ENCODE measurements around the gene CCNL1.
"Not testable (repeated sequence)": the region's sequence is repeated elsewhere in the genome, so short reads cannot be mapped to it uniquely, and the experiment has no call there.

CCNL1 gene

DNA sequence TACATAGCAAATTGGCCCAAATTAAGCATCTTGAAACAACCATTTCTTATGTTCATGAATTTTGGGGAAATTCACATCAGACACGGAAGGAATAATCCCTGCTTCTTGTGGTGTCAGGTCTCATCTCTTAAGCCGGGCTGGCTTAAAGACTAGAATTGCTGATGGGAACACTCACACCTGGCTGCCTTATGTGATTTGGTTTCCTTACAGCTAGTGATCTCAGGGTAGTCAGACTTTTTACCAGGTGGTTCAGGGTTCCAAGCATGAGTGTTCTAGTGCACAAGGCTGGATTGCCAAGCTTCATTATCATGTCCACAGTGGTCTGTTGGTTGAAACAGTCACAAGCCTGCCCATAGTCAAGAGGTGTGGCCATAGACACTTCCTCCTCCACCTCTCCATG lies 20.3 kb upstream of the CCNL1 start:
- no peak overlapping the region for H3K27ac ChIP-seq (ENCODE audit: low read depth, low read length, poor library complexity, severe bottlenecking)
- 0 out of 2 replicates have a peak, but pooled peaks cover 3% of the 10 kb centered on the region for H3F3A ChIP-seq (ENCODE audit: insufficient read depth, low read length)
- H3K9ac ChIP-seq (ENCODE audit: low read length), result no peak overlapping the region
- peaks cover 15% of the 10 kb centered on the region for H3K9me3 ChIP-seq (ENCODE audit: low read length)
- H3K4me3 ChIP-seq (ENCODE audit: low read depth, low read length, poor library complexity, severe bottlenecking), result no peak overlapping the region
- no peaks in the 10 kb centered on the region for H3K27me3 ChIP-seq (ENCODE audit: insufficient read depth, low read length)
- H3K9me2 ChIP-seq (ENCODE audit: low read depth, low read length), result no peaks in the 10 kb centered on the region
- H2AFZ ChIP-seq (ENCODE audit: low read length), result no peak overlapping the region
- H3K4me2 ChIP-seq (ENCODE audit: low read length), result no peak overlapping the region
- H4K20me1 ChIP-seq (ENCODE audit: insufficient read depth, low read length), result no peaks in the 10 kb centered on the region
- peaks cover 10% of the 10 kb centered on the region for H3K4me1 ChIP-seq (ENCODE audit: insufficient read depth, low read length, severe bottlenecking)
- H3K36me3 ChIP-seq (ENCODE audit: insufficient read depth, low read length), result peaks cover 17% of the 10 kb centered on the region
- no peak for TF ChIP-seq CTCF (IDR thresholded peaks at IDR 0.05; ENCODE audit: low read length)
- no peak for TF ChIP-seq EZH2 (IDR thresholded peaks at IDR 0.05; ENCODE audit: borderline replicate concordance, low read length)
- peaks cover 25% of the 10 kb centered on the region for H3K79me2 ChIP-seq (ENCODE audit: insufficient read depth, low read length)

DNA sequence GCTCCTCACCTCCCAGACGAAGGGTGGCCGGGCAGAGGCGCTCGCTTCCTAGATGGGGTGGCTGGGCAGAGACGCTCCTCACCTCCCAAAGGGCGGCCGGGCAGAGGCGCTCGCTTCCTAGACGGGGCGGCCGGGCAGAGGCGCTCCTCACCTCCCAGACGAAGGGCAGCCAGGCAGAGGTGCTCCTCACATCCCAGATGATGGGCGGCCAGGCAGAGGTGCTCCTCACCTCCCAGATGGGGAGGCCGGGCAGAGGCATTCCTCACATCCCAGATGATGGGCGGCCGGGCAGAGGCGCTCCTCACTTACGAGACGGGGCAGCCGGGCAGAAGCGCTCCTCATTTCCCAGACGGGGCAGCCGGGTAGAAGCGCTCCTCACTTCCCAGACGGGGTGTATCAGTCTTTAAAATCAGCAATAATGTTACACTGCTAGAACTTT lies 19.4 kb upstream of the CCNL1 start:
- Histone ChIP-seq H3K9me2 (ENCODE audit: low read depth, low read length) (no peaks in the 10 kb centered on the region), H3K4me2 (ENCODE audit: low read length) (no peak overlapping the region), H3K4me1 (ENCODE audit: insufficient read depth, low read length, severe bottlenecking) (peaks cover 12% of the 10 kb centered on the region), H3K79me2 (ENCODE audit: insufficient read depth, low read length) (peaks cover 25% of the 10 kb centered on the region), H3K4me3 (ENCODE audit: low read depth, low read length, poor library complexity, severe bottlenecking) (no peak overlapping the region), H3K36me3 (ENCODE audit: insufficient read depth, low read length) (peaks cover 13% of the 10 kb centered on the region), H4K20me1 (ENCODE audit: insufficient read depth, low read length) (no peaks in the 10 kb centered on the region), H3K27me3 (ENCODE audit: insufficient read depth, low read length) (no peaks in the 10 kb centered on the region), H2AFZ (ENCODE audit: low read length) (no peak overlapping the region), H3F3A (ENCODE audit: insufficient read depth, low read length) (0 out of 2 replicates have a peak, but pooled peaks cover 3% of the 10 kb centered on the region), H3K9me3 (ENCODE audit: low read length) (peaks cover 15% of the 10 kb centered on the region), H3K9ac (ENCODE audit: low read length) (no peak overlapping the region), H3K27ac (ENCODE audit: low read depth, low read length, poor library complexity, severe bottlenecking) (no peak overlapping the region)
- TF ChIP-seq CTCF (IDR thresholded peaks at IDR 0.05; ENCODE audit: low read length), result no peak
- TF ChIP-seq EZH2 (IDR thresholded peaks at IDR 0.05; ENCODE audit: borderline replicate concordance, low read length), result no peak

- H3F3A ChIP-seq (ENCODE audit: insufficient read depth, low read length); H3K9ac ChIP-seq (ENCODE audit: low read length); H4K20me1 ChIP-seq (ENCODE audit: insufficient read depth, low read length); H3K4me2 ChIP-seq (ENCODE audit: low read length); H3K27ac ChIP-seq (ENCODE audit: low read depth, low read length, poor library complexity, severe bottlenecking); H3K4me3 ChIP-seq (ENCODE audit: low read depth, low read length, poor library complexity, severe bottlenecking); H2AFZ ChIP-seq (ENCODE audit: low read length); H3K27me3 ChIP-seq (ENCODE audit: insufficient read depth, low read length); H3K9me2 ChIP-seq (ENCODE audit: low read depth, low read length): not testable (repeated sequence)
- Histone ChIP-seq H3K4me1 (ENCODE audit: insufficient read depth, low read length, severe bottlenecking) (peaks cover 18% of the 10 kb centered on the region), H3K9me3 (ENCODE audit: low read length) (peaks cover 14% of the 10 kb centered on the region), H3K79me2 (ENCODE audit: insufficient read depth, low read length) (peaks cover 25% of the 10 kb centered on the region), H3K36me3 (ENCODE audit: insufficient read depth, low read length) (peaks cover 13% of the 10 kb centered on the region)
Measured at GRCh38 chr3:157178503-157179364, 18.8 kb upstream of the CCNL1 start.

GRCh38 chr3:157177801-157178453 lies 18.0 kb upstream of the CCNL1 start:
- H3K27ac ChIP-seq (ENCODE audit: low read depth, low read length, poor library complexity, severe bottlenecking); H3K4me2 ChIP-seq (ENCODE audit: low read length); H3K9ac ChIP-seq (ENCODE audit: low read length); H3K4me3 ChIP-seq (ENCODE audit: low read depth, low read length, poor library complexity, severe bottlenecking); H2AFZ ChIP-seq (ENCODE audit: low read length); H4K20me1 ChIP-seq (ENCODE audit: insufficient read depth, low read length); H3K9me2 ChIP-seq (ENCODE audit: low read depth, low read length); H3F3A ChIP-seq (ENCODE audit: insufficient read depth, low read length); H3K27me3 ChIP-seq (ENCODE audit: insufficient read depth, low read length): not testable (repeated sequence)
- H3K4me1 ChIP-seq (ENCODE audit: insufficient read depth, low read length, severe bottlenecking), result peaks cover 18% of the 10 kb centered on the region
- H3K79me2 ChIP-seq (ENCODE audit: insufficient read depth, low read length), result peaks cover 25% of the 10 kb centered on the region
- H3K36me3 ChIP-seq (ENCODE audit: insufficient read depth, low read length), result peaks cover 13% of the 10 kb centered on the region
- peaks cover 11% of the 10 kb centered on the region for H3K9me3 ChIP-seq (ENCODE audit: low read length)
